K562 (cell line): ENCODE measurements around the gene OMA1. TPM values are rescaled to one million over a fixed set of nuclear protein-coding genes. Genes with fewer than 3 reads are reported as not detected.

Experiments used
- ATAC-seq: fragments of 200-7000 bp; cut with Tn5 transposase; 3 replicates; pipeline ENCODE4 v1.9.1; 2020; ENCODE audit warnings: moderate library complexity
- BruUV-seq: library from RNA; stranded (reverse); fragments of 400-500 nt; replicated peaks from 2 replicates; lab custom pipeline; 2021; lab: Mats Ljungman, UMichigan
- CTCF ChIA-PET: fragments of 300-600 bp; formaldehyde crosslinking; extraction: SDS; loops from one replicate; lab custom pipeline; 2021; ENCODE audit warnings: low intra/inter-chr PET ratio; lab: Yijun Ruan, JAX
- POLR2A ChIA-PET: fragments of 300-600, 350-650 bp; sonication (Branson Sonifier 250); formaldehyde crosslinking; extraction: SDS; loops from one replicate; lab custom pipeline; 2021; ENCODE audit warnings: antibody characterized with exemption, inconsistent platforms; lab: Yijun Ruan, JAX
- DNase-seq, 4 experiments: peaks; one replicate each; pipeline versions ENCODE4 v3.0.0 to v3.0.0-alpha.2; 2011 to 2018; ENCODE audit warnings: low spot score in 3 of 4, mixed read lengths in 3 of 4; ENCODE audit errors: extremely low read depth in 1 of 4
- FAIRE-seq: peaks from 2 replicates; lab custom pipeline; 2011; peaks lifted over from hg19 to GRCh38; lab: Jason Lieb, UNC
- H2AFZ ChIP-seq: 2 replicates; pipeline ENCODE4 v1.6.0; 2011; ENCODE audit warnings: low read depth, low read length, control low read depth, inconsistent platforms
- H3K27ac ChIP-seq: fragments of 200-600 bp; 3 replicates; pipeline ENCODE4 v1.8.0; 2011; ENCODE audit warnings: low read depth, mild to moderate bottlenecking, control low read depth, inconsistent platforms, low read length, moderate library complexity, mixed read lengths; ENCODE audit errors: extremely low read depth
- H3K27me3 ChIP-seq, 2 experiments: fragments of 300-600 bp in 1 of 2; 2 replicates in 1 of 2; 3 replicates in 1 of 2; pipeline versions ENCODE4 v1.6.0 to v1.8.0; 2011; ENCODE audit warnings: inconsistent platforms in 2 of 2, low read length in 2 of 2, mild to moderate bottlenecking in 1 of 2, mixed read lengths in 1 of 2, moderate library complexity in 1 of 2; ENCODE audit not compliant: control insufficient read depth in 2 of 2, insufficient read depth in 2 of 2
- H3K36me3 ChIP-seq: fragments of 300-600 bp; 3 replicates; pipeline ENCODE4 v1.8.0; 2011; ENCODE audit warnings: mild to moderate bottlenecking, low read length, inconsistent platforms; ENCODE audit not compliant: control insufficient read depth, insufficient read depth
- H3K4me1 ChIP-seq, 2 experiments: fragments of 200-600 bp in 1 of 2; replicated peaks in 1 of 2; 2 replicates in 1 of 2; 3 replicates in 1 of 2; pipeline versions ENCODE4 v1.5.1 to v1.8.0; 2011; ENCODE audit warnings: inconsistent platforms in 2 of 2, low read length in 2 of 2, mild to moderate bottlenecking in 1 of 2, mixed read lengths in 1 of 2, moderate library complexity in 1 of 2; ENCODE audit not compliant: control insufficient read depth in 2 of 2, insufficient read depth in 2 of 2
- H3K4me2 ChIP-seq: 2 replicates; pipeline ENCODE4 v1.6.1; 2011; ENCODE audit warnings: low read length, control low read depth, inconsistent platforms, mixed read lengths; ENCODE audit not compliant: insufficient read depth
- H3K4me3 ChIP-seq: fragments of 200-600 bp; sonication (generic), shearing (Covaris generic); 2 replicates; pipeline ENCODE4 v1.5.1; 2016; ENCODE audit warnings: control low read depth, inconsistent platforms
- H3K79me2 ChIP-seq: fragments of 200-600 bp; 3 replicates; pipeline ENCODE4 v1.8.0; 2011; ENCODE audit warnings: low read length, inconsistent platforms; ENCODE audit not compliant: control insufficient read depth, insufficient read depth
- H3K9ac ChIP-seq, 2 experiments: 2 replicates each; pipeline versions ENCODE4 v1.6.0 to v1.6.1; 2011; ENCODE audit warnings: low read depth in 2 of 2, low read length in 2 of 2, control low read depth in 1 of 2, inconsistent platforms in 1 of 2, mild to moderate bottlenecking in 1 of 2, mixed read lengths in 1 of 2; ENCODE audit not compliant: insufficient read depth in 1 of 2
- H3K9me1 ChIP-seq: one replicate; pipeline ENCODE4 v1.6.0; 2011; ENCODE audit warnings: inconsistent platforms, mild to moderate bottlenecking, low read length, moderate library complexity; ENCODE audit not compliant: control insufficient read depth, insufficient read depth
- H3K9me3 ChIP-seq: replicated peaks from 2 replicates; pipeline ENCODE4 v1.5.1; 2011; ENCODE audit warnings: low read depth, low read length, inconsistent platforms; ENCODE audit not compliant: control insufficient read depth, insufficient read depth
- H4K20me1 ChIP-seq: replicated peaks from 2 replicates; pipeline ENCODE4 v1.6.1; 2011; ENCODE audit warnings: low read length, inconsistent platforms, mixed read lengths; ENCODE audit not compliant: control insufficient read depth, insufficient read depth
- ATF7 ChIP-seq: fragments of 450-650 bp; IDR thresholded peaks from 2 replicates; pipeline ENCODE4 v1.7.1; 2014; ENCODE audit warnings: mild to moderate bottlenecking, moderate library complexity
- JUNB ChIP-seq: fragments of 450-650 bp; formaldehyde crosslinking; conservative IDR thresholded peaks from 2 replicates; pipeline ENCODE4 v1.4.0; 2020; ENCODE audit warnings: mild to moderate bottlenecking
- PRMT5 ChIP-seq: sonication (generic); formaldehyde crosslinking; IDR thresholded peaks from 2 replicates; pipeline ENCODE4 v1.5.0; 2020; ENCODE audit warnings: missing genetic modification reagents
- SMAD1 ChIP-seq: fragments of 150-350 bp; IDR thresholded peaks from 2 replicates; pipeline ENCODE4 v1.6.1; 2014; ENCODE audit warnings: low read length, low read depth; ENCODE audit not compliant: partially characterized antibody
- TAF15 ChIP-seq: fragments of 200-400 bp; formaldehyde crosslinking; IDR thresholded peaks from 2 replicates; pipeline ENCODE4 v1.6.1; 2017; ENCODE audit warnings: mild to moderate bottlenecking, low read depth, low read length, moderate library complexity
- WGBS: fragments of 100-300 bp; shearing (Covaris generic); methylation state at CpG from one replicate; pipeline ENCODE4 v1.1.6; 2016; ENCODE audit warnings: low coverage, mixed read lengths; ENCODE audit not compliant: insufficient coverage; ENCODE audit errors: missing lambda C conversion rate; 5-methylcytosine and 5-hydroxymethylcytosine counted together
- in situ Hi-C: fragments of 300-500 bp; cut with MboI; formaldehyde crosslinking; loops from 4 replicates; pipeline ENCODE4 v1.15.0; 2018; ENCODE audit warnings: inconsistent platforms, mixed read lengths
- intact Hi-C: fragments of 100-400 bp; cut with micrococcal nuclease; formaldehyde crosslinking; loops from 2 replicates; pipeline ENCODE4 v1.14.2; 2022
- polyA plus RNA-seq, 8 experiments: library from polyadenylated mRNA; depleted of rRNA in 4 of 8; stranded (reverse) in 5 of 8; unstranded in 3 of 8; fragments of >200 nt; fragmentation: Nextera tagmentation in 2 of 8; fragmentation: Illumina TruSeq in 1 of 8; extraction: Ambion mirVana in 2 of 8; extraction: Trizol in 1 of 8; gene quantifications; 2 replicates each; pipeline versions ENCODE4 v1.2.1 to v1.2.3, GENCODE V29; 2011 to 2014; ENCODE audit warnings: inconsistent platforms in 1 of 8, missing spikeins in 1 of 8
- total RNA-seq, 7 experiments: library from RNA; depleted of rRNA in 6 of 7; stranded (reverse); fragments of >200 nt in 6 of 7; fragmentation: Illumina TruSeq in 2 of 7; extraction: Trizol in 2 of 7; gene quantifications; 2 replicates each; pipeline versions ENCODE4 v1.2.1 to v1.2.3, GENCODE V29; 2011 to 2021; ENCODE audit warnings: low replicate concordance in 1 of 7

The OMA1 gene
- total and polyA plus RNA-seq, 9 of the 15 experiments (the other 6 are each of a cell fraction or from before 2014, with no cell fraction given), result 16.6 to 51.5 (median 33.5) TPM

GRCh38 chr1:58454807-58455206, 91.7 kb downstream of the OMA1 start:
- Histone ChIP-seq H3K79me2 (no peaks in the 10 kb centered on the region), H3K36me3 (no peaks in the 10 kb centered on the region), H3K9ac (no peak overlapping the region), H2AFZ (no peak overlapping the region), H4K20me1 (no peaks in the 10 kb centered on the region; the same call in none of the 2 replicates), H3K27ac (no peak overlapping the region), H3K4me2 (no peak overlapping the region), H3K27me3 (peaks cover 4 to 30% of the 10 kb centered on the region in 2 experiments; a peak in 4 of 5 replicates)
- no TSS peak for BruUV-seq
- intact Hi-C loops (no loop called here), in situ Hi-C loops (no loop called here)
- WGBS, result 5% methylated on average over 6 of the region's 6 CpGs
- ChIA-PET POLR2A (interaction anchor here (1.0 kb wide), 1 partner anchor 9 kb away, joined by 3 read pairs; no protein-coding TSS in a partner anchor), CTCF (no interaction called here)
- no peak for ATAC-seq
- no peak for FAIRE-seq
- DNase-seq, result no peak
- no peak for TF ChIP-seq PRMT5 (CRISPR knock-in tag)
- TF ChIP-seq JUNB, result no peak
- TF ChIP-seq, all 486 proteins: peak for 0
- Histone ChIP-seq H3K4me1 (no peaks in the 10 kb centered on the region; a peak in 1 of 5 replicates), H3K4me3 (no peak overlapping the region), H3K9me1 (no peaks in the 10 kb centered on the region), H3K9me3 (no peaks in the 10 kb centered on the region)

DNA sequence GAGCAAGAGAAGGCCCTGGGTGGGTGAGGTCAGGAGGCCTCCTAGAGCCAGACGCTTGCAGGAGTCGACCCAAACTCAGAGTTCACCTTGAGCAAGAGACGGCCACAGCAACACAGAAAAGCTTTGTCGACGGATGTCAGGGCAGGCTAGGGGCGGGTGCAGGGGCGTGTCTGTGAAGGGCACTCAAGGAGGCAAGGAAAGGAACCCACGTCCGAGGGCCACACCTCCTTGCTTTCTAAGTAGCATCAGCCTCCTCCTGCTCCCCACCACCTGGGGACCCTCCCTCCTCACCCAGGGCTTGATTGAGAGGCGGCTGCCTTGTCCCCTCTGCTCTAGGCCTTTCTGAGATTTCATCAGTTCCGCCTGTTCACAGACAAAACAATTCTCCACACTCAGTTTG, 92.1 kb downstream of the OMA1 start:
- no peak for FAIRE-seq
- Histone ChIP-seq H3K4me2 (no peak overlapping the region), H3K79me2 (no peaks in the 10 kb centered on the region), H3K27me3 (peaks cover 4 to 30% of the 10 kb centered on the region in 2 experiments; a peak in 4 of 5 replicates), H3K4me1 (no peaks in the 10 kb centered on the region; a peak in 1 of 5 replicates), H3K9me3 (no peaks in the 10 kb centered on the region), H4K20me1 (no peaks in the 10 kb centered on the region; the same call in none of the 2 replicates), H3K4me3 (no peak overlapping the region), H3K9ac (no peak overlapping the region), H3K36me3 (no peaks in the 10 kb centered on the region), H3K9me1 (no peaks in the 10 kb centered on the region), H3K27ac (no peak overlapping the region), H2AFZ (no peak overlapping the region)
- no peak for DNase-seq
- TF ChIP-seq SMAD1 (no peak), TAF15 (no peak), ATF7 (no peak)
- POLR2A ChIA-PET, result interaction anchor here (1.0 kb wide), 1 partner anchor 9 kb away, joined by 3 read pairs; no protein-coding TSS in a partner anchor
- 3% methylated on average over 10 of the region's 11 CpGs for WGBS
- intact Hi-C loops (no loop called here), in situ Hi-C loops (no loop called here)
- no TSS peak for BruUV-seq
- CTCF ChIA-PET, result no interaction called here
- ATAC-seq, result peak; percentile 39; the same call in 2 of the 3 replicates
